ENCODE measurements around the gene ATP6V0A1. TPM values are rescaled to one million over a fixed set of nuclear protein-coding genes. Genes with fewer than 3 reads are reported as not detected.

Gene ATP6V0A1
- total and polyA plus RNA-seq, 2 experiments from 2014 or later = 23.9 to 42.3 TPM

DNA sequence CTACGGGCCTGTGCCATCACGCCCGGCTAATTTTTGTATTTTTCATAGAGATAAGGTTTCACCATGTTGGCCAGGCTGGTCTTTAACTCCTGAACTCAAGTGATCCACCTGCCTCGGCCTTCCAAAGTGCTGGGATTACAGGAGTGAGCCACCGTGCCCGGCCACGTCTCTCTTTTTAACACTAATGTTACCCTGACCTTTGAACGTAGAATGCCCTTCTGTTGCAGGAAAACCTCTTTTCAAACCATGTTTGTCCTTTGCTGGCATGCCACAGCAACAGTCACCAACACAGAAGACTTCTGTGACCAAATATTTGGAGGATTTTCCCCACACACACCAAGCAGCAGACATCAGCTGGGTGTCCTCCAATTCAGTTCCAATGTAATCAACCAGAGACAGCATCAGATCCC is 86.2 kb downstream of the ATP6V0A1 start:
- H3K4me3 ChIP-seq = no peak overlapping the region
- H3K27ac ChIP-seq (ENCODE audit: low read depth) = no peak overlapping the region
- 0 out of 3 replicates have a peak, but pooled peaks cover 3% of the 10 kb centered on the region for H3K4me1 Mint-ChIP-seq
- H3K4me1 ChIP-seq (ENCODE audit: insufficient read depth) = peaks cover 4% of the 10 kb centered on the region; the same call in 1 of the 2 replicates
- H3K9me3 Mint-ChIP-seq = no peaks in the 10 kb centered on the region
- H2AFZ ChIP-seq = no peak overlapping the region
- H3K36me3 Mint-ChIP-seq (ENCODE audit: low read depth) = peaks cover 13% of the 10 kb centered on the region; the same call in 1 of the 3 replicates
- no peak for DNase-seq (ENCODE audit: low spot score)
- TF ChIP-seq POLR2AphosphoS5 (IDR thresholded peaks at IDR 0.05; ENCODE audit: low read depth) = no peak
- TF ChIP-seq NANOG (IDR thresholded peaks at IDR 0.05; ENCODE audit: borderline replicate concordance) = no peak
- no peak for TF ChIP-seq EZH2 (IDR thresholded peaks at IDR 0.05; ENCODE audit: low read depth, unreplicated experiment)
- no peak for TF ChIP-seq ZNF462 (CRISPR knock-in tag; IDR thresholded peaks at IDR 0.05)
- no peak for TF ChIP-seq EZH2phosphoT487 (IDR thresholded peaks at IDR 0.05; ENCODE audit: unreplicated experiment)
- no peak for TF ChIP-seq ZNF331 (CRISPR knock-in tag; IDR thresholded peaks at IDR 0.05; ENCODE audit: low read depth)
- TF ChIP-seq, protein P1, sequence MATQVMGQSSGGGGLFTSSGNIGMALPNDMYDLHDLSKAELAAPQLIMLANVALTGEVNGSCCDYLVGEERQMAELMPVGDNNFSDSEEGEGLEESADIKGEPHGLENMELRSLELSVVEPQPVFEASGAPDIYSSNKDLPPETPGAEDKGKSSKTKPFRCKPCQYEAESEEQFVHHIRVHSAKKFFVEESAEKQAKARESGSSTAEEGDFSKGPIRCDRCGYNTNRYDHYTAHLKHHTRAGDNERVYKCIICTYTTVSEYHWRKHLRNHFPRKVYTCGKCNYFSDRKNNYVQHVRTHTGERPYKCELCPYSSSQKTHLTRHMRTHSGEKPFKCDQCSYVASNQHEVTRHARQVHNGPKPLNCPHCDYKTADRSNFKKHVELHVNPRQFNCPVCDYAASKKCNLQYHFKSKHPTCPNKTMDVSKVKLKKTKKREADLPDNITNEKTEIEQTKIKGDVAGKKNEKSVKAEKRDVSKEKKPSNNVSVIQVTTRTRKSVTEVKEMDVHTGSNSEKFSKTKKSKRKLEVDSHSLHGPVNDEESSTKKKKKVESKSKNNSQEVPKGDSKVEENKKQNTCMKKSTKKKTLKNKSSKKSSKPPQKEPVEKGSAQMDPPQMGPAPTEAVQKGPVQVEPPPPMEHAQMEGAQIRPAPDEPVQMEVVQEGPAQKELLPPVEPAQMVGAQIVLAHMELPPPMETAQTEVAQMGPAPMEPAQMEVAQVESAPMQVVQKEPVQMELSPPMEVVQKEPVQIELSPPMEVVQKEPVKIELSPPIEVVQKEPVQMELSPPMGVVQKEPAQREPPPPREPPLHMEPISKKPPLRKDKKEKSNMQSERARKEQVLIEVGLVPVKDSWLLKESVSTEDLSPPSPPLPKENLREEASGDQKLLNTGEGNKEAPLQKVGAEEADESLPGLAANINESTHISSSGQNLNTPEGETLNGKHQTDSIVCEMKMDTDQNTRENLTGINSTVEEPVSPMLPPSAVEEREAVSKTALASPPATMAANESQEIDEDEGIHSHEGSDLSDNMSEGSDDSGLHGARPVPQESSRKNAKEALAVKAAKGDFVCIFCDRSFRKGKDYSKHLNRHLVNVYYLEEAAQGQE (IDR thresholded peaks at IDR 0.05; ENCODE audit: unreplicated experiment) = no peak
- TF ChIP-seq ZNF114 (CRISPR knock-in tag; IDR thresholded peaks at IDR 0.05) = no peak
- TF ChIP-seq, protein P2, sequence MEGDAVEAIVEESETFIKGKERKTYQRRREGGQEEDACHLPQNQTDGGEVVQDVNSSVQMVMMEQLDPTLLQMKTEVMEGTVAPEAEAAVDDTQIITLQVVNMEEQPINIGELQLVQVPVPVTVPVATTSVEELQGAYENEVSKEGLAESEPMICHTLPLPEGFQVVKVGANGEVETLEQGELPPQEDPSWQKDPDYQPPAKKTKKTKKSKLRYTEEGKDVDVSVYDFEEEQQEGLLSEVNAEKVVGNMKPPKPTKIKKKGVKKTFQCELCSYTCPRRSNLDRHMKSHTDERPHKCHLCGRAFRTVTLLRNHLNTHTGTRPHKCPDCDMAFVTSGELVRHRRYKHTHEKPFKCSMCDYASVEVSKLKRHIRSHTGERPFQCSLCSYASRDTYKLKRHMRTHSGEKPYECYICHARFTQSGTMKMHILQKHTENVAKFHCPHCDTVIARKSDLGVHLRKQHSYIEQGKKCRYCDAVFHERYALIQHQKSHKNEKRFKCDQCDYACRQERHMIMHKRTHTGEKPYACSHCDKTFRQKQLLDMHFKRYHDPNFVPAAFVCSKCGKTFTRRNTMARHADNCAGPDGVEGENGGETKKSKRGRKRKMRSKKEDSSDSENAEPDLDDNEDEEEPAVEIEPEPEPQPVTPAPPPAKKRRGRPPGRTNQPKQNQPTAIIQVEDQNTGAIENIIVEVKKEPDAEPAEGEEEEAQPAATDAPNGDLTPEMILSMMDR (conservative IDR thresholded peaks at IDR 0.05; ENCODE audit: low read depth in 2 of 2) = no peak
- no peak for TF ChIP-seq JUNB (IDR thresholded peaks at IDR 0.05; ENCODE audit: unreplicated experiment)
- no peak for TF ChIP-seq ETS1 (IDR thresholded peaks at IDR 0.05)
- no peak for TF ChIP-seq STAT1 (IDR thresholded peaks at IDR 0.05; ENCODE audit: unreplicated experiment)
- TF ChIP-seq CREB1 (CRISPR knock-in tag; IDR thresholded peaks at IDR 0.05; ENCODE audit: low read depth) = no peak
- H3K27ac Mint-ChIP-seq = no peak overlapping the region
- H3K36me3 ChIP-seq (ENCODE audit: insufficient read depth) = no peaks in the 10 kb centered on the region
- no peak for ATAC-seq
- no peak overlapping the region for H3K4me2 ChIP-seq
- H3F3A ChIP-seq (replicated peaks; ENCODE audit: low read depth) = peaks cover 14% of the 10 kb centered on the region
- H3K9me2 ChIP-seq (ENCODE audit: insufficient read depth) = no peaks in the 10 kb centered on the region
- H3K27me3 ChIP-seq (ENCODE audit: insufficient read depth) = 0 out of 2 replicates have a peak, but pooled peaks cover 7% of the 10 kb centered on the region
- H3K79me2 ChIP-seq (replicated peaks; ENCODE audit: insufficient read depth) = 0 out of 2 replicates have a peak, but pooled peaks cover 2% of the 10 kb centered on the region
- peaks cover 6% of the 10 kb centered on the region for H3K27me3 Mint-ChIP-seq (ENCODE audit: insufficient read depth, low read depth, poor library complexity)
- peaks cover 6% of the 10 kb centered on the region; the same call in 1 of the 2 replicates for H4K20me1 ChIP-seq (replicated peaks; ENCODE audit: insufficient read depth)
- no peak overlapping the region for H3K4me3 Mint-ChIP-seq

Data from GM23338 (cell line).